ENCODE data around the gene ADAMTS2. TPM values are rescaled to one million over a fixed set of nuclear protein-coding genes. Genes with fewer than 3 reads are reported as not detected.

The ADAMTS2 gene
- total RNA-seq, 1 donor from 2014 or later: 18.8 TPM

GRCh38 chr5:179278119-179278518 is 67.1 kb downstream of the ADAMTS2 start:
- Histone ChIP-seq H3K36me3 (ENCODE audit: insufficient read depth, low read length) (no peaks in the 10 kb centered on the region), H3K79me2 (ENCODE audit: insufficient read depth, low read length) (no peaks in the 10 kb centered on the region), H3K4me3 (ENCODE audit: insufficient read depth, low read depth, low read length) (no peak overlapping the region), H3K27ac (ENCODE audit: low read depth, low read length) (no peak overlapping the region), H3K9ac (ENCODE audit: low read length) (no peak overlapping the region), H3K4me1 (ENCODE audit: insufficient read depth, low read length) (peaks cover 20% of the 10 kb centered on the region), H3K27me3 (ENCODE audit: insufficient read depth, low read length) (no peaks in the 10 kb centered on the region), H3K9me3 (ENCODE audit: insufficient read depth, low read depth, low read length) (no peaks in the 10 kb centered on the region), H3K4me2 (ENCODE audit: low read length) (no peak overlapping the region), H4K20me1 (ENCODE audit: insufficient read depth, low read length) (no peaks in the 10 kb centered on the region), H2AFZ (ENCODE audit: low read depth, low read length) (no peak overlapping the region)
- FAIRE-seq (no peak), DNase-seq (ENCODE audit: low read depth) (no peak)
- peaks cover 5% of the 10 kb centered on the region for H3K9me3 Mint-ChIP-seq (ENCODE audit: unreplicated experiment)
- H3K4me1 Mint-ChIP-seq (ENCODE audit: low read depth, unreplicated experiment): peaks cover 18% of the 10 kb centered on the region
- H3K36me3 Mint-ChIP-seq (ENCODE audit: low read depth, unreplicated experiment): no peaks in the 10 kb centered on the region
- H3K27me3 Mint-ChIP-seq (ENCODE audit: low read depth, unreplicated experiment): peaks cover 3% of the 10 kb centered on the region
- no peak for TF ChIP-seq EZH2 (IDR thresholded peaks at IDR 0.05; ENCODE audit: insufficient read depth, low read length)
- TF ChIP-seq, protein P1, sequence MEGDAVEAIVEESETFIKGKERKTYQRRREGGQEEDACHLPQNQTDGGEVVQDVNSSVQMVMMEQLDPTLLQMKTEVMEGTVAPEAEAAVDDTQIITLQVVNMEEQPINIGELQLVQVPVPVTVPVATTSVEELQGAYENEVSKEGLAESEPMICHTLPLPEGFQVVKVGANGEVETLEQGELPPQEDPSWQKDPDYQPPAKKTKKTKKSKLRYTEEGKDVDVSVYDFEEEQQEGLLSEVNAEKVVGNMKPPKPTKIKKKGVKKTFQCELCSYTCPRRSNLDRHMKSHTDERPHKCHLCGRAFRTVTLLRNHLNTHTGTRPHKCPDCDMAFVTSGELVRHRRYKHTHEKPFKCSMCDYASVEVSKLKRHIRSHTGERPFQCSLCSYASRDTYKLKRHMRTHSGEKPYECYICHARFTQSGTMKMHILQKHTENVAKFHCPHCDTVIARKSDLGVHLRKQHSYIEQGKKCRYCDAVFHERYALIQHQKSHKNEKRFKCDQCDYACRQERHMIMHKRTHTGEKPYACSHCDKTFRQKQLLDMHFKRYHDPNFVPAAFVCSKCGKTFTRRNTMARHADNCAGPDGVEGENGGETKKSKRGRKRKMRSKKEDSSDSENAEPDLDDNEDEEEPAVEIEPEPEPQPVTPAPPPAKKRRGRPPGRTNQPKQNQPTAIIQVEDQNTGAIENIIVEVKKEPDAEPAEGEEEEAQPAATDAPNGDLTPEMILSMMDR (IDR thresholded peaks at IDR 0.05; ENCODE audit: insufficient read depth, low read depth, low read length): no peak
- no peak overlapping the region for H3K27ac Mint-ChIP-seq (ENCODE audit: unreplicated experiment)
- H3K4me3 Mint-ChIP-seq (ENCODE audit: unreplicated experiment): no peak overlapping the region

DNA sequence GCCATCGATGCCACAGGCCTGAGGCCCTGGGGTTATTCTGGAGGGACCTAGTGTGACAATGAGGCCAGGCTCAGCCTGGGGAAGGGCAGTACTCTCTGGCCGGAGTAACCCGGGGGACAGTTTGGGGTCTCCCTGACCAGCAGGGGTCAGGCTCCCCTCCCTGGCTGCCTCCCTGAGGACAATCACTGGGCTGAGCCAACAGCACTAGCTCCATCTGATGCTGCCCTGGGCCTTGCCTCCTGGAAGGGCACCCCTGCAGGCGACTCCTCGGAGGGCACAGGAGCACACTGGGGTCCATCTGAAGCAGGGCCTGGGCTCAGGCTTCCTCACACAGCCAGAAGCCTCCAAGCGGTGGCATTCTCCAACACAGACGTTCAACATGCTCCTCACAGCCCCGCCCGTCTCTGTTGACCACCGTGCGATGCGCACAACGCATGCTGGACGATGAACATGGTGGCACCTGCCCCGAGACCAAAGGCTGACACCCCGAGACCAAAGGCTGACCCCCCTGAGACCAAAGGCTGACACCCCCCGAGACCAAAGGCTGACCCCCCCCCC is 68.3 kb downstream of the ADAMTS2 start:
- H4K20me1 ChIP-seq (ENCODE audit: insufficient read depth, low read length): no peaks in the 10 kb centered on the region
- H3K9me3 ChIP-seq (ENCODE audit: insufficient read depth, low read depth, low read length): no peaks in the 10 kb centered on the region
- H3K36me3 ChIP-seq (ENCODE audit: insufficient read depth, low read length): no peaks in the 10 kb centered on the region
- Mint-ChIP-seq H3K27me3 (ENCODE audit: low read depth, unreplicated experiment) (peaks cover 3% of the 10 kb centered on the region), H3K36me3 (ENCODE audit: low read depth, unreplicated experiment) (no peaks in the 10 kb centered on the region), H3K4me3 (ENCODE audit: unreplicated experiment) (no peak overlapping the region), H3K4me1 (ENCODE audit: low read depth, unreplicated experiment) (peaks cover 19% of the 10 kb centered on the region), H3K27ac (ENCODE audit: unreplicated experiment) (no peak overlapping the region), H3K9me3 (ENCODE audit: unreplicated experiment) (peaks cover 3% of the 10 kb centered on the region)
- no peaks in the 10 kb centered on the region for H3K27me3 ChIP-seq (ENCODE audit: insufficient read depth, low read length)
- no peak for DNase-seq (ENCODE audit: low read depth)
- peaks cover 20% of the 10 kb centered on the region for H3K4me1 ChIP-seq (ENCODE audit: insufficient read depth, low read length)
- H3K79me2 ChIP-seq (ENCODE audit: insufficient read depth, low read length): no peaks in the 10 kb centered on the region
- H3K9ac ChIP-seq (ENCODE audit: low read length): peak overlapping the region; percentile 66
- no peak for TF ChIP-seq EZH2 (IDR thresholded peaks at IDR 0.05; ENCODE audit: insufficient read depth, low read length)
- TF ChIP-seq, protein P1 (IDR thresholded peaks at IDR 0.05; ENCODE audit: insufficient read depth, low read depth, low read length): no peak
- H3K27ac ChIP-seq (ENCODE audit: low read depth, low read length): peak overlapping the region; percentile 85
- H3K4me3 ChIP-seq (ENCODE audit: insufficient read depth, low read depth, low read length): no peak overlapping the region
- H3K4me2 ChIP-seq (ENCODE audit: low read length): no peak overlapping the region
- no peak for FAIRE-seq
- no peak overlapping the region for H2AFZ ChIP-seq (ENCODE audit: low read depth, low read length)

Data from astrocyte (in vitro differentiated cells and primary cell).